RKO (cell line): Measurements from ENCODE around the gene BARX2.

Experiments
- DNase-seq: peaks from one replicate; pipeline ENCODE4 v3.0.0-alpha.2; 2016; ENCODE audit warnings: low spot score

The BARX2 gene

DNA sequence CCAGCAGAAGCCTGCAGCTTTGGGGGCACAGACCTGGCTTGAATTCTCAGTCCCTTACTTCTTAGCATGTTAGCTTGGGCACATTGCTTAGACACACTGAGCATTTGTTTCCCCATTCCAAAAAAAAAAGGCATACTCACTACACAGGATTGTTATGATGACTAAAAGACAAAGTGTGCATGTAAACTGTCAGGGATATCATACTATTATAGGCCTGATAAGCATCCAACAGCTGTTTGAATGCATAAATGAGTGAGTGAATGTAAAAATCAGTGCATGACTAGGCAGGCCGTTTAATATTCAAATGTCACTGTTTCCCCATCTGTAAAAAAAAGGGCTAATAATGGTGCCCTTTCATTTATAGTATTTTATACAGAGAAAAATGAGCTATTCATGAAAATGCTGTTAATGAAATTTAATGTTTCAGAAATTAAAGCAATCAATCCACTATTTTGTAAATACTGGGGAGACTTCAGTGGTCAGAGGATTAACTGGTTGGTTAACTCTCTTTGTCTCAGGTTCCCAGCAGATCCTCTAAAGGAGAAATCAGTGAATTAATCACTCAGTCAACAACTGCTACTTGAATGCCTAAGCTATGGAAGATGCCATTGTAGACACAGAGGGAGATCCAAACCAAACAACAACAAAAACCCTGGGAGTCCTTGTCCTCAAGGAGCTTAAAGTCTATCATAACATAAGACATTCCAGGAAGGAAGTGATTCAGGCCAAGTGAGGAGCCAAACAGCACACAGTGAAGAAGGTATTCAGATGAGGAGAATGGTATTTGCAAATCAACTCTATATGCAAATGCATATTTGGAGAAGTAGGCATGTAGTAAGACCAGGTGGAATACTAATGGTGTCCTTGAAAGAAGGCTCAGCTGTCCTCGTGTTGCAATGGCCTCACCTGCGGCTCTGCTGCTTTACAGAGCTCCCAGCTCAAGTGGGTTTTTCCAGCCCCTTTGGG, 26.8 kb downstream of the BARX2 start:
- DNase-seq: no peak

DNA sequence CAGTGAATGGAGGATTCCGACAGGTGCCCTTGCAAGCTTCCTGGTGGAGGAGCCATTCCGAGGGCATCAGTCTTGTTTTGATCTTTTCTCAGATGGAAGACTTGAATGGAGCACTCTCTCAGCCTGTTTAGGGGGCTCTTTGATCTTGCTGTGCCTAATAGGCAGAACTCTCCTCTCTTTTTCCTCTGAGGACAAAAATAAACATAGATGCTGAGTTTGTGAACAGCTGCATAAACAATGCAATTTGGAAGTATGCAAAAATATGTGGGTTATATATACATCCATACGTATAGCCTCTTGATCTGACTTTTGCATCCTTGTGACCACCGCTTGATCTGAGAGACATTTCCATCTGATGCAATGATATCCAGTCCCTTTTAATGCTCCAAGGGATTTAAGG, 29.1 kb downstream of the BARX2 start:
- DNase-seq: no peak

DNA sequence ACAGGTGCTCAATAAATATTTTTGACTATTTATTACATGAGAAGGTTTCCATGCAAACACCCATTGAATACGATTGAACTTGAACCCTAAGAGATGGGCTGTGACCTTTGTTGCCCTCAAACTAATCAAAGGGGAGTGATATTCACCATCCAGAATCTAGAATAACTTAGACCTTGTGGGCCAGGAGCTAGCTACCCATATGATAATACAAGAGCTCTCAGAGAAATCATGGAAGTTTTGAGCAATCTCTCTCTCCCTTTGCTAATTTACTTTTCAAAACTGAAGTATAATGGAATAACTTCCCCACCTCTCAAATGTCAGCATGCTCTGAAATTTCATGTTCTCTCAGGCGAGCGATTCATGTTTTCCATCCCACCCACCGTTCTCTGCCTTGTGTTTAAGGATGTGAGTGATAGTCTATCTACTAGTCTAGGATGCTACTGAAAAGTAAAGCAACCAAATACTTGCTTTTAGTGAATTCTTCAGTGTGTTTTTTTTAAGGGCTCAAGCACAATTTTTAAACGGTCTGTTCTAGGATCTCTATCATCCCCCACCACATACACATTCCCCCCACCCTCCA, 33.3 kb downstream of the BARX2 start:
- no peak for DNase-seq

DNA sequence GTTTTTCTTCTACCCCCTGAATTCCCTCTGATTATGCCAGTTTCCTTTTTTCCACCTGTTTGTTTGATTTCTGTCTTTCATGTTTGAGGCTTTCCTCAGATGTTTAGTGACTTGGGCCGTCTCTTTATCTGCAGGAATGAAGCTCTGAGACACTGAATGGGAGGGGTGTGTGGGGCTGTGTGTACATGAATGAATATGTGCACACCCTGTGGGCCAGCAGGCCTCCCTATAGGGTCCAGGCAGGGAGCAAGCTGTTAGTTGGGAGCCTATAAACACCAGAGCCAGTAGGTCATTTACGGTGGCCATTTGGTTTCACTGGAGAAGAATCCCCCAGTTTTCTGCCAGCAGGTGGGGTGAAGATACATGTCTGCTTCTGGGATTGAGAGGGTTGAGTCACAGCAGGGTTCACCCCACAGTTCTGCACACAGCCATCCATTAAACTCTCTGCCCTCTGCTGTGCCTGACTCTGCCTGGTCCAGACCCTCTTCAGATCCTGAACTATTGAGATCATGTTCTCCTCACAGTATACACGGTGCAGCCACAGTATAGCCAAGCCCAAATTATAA, 34.8 kb downstream of the BARX2 start:
- peak; percentile 29 for DNase-seq

DNA sequence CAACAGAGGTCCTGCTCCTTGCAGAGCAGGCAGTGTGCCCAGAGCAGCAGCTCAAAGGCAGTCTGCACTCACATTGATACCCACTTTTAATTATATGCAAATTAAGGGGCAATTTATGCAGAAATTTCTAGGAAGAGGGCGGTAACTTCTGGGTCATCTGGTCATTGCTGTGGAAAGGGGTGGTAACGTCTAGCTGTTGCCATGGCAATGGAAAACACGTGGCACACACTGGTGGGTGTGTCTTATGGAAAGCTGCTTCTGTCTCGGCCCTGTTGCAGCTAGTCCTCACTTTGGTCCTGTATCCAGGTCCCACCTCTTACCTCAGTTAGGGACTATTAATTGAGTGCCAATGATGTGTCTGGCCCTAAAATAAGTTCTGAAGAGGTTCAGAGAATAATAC, 36.8 kb downstream of the BARX2 start:
- DNase-seq: no peak

DNA sequence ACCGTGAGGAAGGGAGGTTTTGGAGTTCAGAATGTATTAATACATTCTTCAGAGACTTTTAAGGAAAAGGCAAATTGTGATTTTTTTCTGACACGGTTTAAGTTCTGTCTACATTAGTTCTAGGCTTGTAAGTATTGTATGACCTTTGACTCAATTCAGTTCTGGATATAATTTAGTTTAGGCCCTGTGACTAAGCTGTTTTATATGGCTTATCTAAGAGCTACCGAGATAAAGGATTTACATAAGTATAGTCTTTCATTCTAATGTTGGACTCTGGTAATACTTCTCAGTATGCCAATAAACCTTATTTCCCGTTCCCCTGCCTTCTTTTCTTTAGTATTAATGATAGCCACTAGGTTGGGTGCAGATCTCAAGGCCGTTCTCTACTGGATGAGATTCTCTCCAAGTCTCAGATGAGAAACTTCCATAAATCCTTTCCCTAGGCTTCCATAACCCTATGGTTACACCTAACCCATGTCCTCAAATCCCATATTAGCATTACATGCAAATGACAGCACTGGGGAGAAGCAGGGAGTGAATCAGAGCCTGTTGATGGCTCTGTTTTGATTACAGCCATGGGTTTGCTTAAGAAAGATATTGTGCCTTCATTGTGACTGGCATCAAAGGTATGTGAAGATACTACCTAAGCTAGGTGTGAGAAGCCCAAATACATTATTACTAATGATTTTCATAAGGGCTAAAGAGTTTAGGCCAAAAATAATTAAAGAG, 38.7 kb downstream of the BARX2 start:
- no peak for DNase-seq

DNA sequence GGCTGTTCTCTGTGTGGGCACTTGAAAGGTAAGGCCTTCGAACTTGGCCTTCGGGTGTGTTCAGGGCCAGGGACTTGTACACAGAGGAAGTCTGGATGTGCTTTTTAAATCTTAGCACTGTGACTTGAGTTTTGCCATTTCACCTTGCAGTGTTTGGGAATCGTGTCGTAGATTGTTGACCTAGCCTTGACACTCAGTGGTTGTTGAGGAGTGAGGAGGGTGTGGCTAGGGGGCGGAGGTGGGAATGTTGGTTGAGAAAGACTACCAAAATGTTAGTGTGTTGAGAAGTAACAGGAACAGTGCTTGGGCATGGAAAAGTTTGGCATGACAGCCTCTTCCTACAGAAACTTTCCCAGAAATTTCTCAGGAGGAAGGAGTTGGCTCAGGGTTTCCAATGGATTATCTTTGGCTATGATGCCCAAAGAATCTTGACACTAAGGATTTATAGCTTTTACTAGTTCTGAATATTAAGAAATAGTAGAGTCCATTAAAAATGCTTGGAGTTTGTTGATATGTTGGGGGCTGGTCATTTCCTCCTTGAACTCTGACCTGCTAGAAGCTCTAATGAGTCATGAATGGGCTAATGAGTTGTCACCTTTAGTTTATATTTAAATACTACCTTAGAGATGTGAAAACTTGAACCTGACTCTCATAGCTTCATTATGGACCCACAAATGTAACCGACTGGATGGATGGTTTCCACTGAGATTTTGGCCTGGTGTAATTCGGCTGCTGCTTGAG, 40.6 kb downstream of the BARX2 start:
- no peak for DNase-seq

DNA sequence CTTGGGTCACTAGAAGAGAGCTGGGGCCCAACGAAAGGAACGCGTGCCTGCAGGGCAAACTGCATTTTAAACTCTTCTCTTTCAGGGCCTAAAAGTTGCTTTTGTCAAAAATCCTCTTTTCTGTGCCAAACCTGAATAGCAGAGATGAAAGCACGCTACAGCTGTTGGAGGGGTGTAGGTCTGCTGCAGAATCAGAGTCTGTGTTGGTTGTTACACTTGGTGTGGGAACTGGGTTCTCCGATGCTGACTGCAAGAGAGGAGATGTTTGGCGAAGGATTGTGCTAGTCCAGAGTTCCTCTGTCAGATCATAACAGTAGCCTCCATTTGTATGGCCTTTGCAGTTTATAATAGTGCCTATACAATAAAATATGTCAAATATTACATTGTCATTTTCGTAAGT, 41.8 kb downstream of the BARX2 start:
- no peak for DNase-seq

DNA sequence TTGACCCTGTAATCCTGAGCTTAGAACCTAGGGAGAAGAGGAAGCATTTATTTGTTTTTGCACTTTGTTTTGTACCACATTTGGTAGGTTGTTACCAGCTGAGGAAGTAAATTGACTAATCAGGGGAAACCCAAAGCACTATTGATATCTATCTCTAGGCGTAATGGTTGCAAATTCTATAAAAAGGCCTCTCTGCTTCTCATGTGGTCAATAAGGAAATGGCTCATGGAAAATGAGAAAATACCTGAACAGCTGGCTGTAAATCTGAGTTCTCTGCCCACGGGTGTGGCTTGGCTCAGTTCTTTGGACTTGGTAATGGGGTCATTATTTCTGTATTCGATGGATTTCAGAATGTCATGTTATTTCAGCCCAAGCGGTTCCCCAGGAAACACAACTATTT, 42.4 kb downstream of the BARX2 start:
- no peak for DNase-seq

DNA sequence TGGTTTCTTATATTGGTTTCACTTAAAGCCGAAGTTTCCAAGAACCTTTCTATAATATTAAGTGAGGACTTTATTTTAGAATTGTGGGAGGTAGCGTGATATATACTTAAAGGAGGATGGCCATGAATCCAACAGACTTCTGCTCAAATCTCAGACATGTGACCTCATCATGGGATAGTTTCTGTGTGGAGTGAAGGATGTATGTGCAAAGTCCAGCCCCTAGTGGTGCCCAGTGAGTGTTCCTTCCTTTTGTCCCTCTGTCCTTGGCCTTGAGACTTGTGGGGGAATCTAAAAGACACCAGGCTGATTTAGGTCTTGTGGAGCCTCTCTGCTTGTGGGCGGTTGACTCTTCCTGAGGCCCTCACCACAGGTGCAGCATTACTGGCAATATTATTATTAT, 43.7 kb downstream of the BARX2 start:
- no peak for DNase-seq

DNA sequence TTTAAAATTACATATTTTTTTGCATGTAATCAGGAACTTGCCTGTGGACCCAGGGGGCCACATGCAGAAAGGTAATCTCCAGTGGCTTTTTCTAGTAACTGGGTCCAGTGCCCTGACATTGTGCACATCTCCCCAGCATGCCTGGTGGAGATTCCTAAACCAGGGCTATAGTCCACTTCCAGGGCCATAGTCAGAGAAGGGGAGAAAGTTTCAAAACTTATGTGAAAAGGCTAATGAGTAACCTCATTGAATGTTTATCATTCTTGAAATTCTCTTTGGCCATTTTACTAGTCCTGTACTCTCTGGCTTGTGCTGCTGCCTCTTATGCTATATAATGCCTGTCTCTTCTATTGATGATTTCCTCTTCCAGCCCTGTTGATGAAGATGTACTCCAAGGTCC, 47.8 kb downstream of the BARX2 start:
- no peak for DNase-seq

DNA sequence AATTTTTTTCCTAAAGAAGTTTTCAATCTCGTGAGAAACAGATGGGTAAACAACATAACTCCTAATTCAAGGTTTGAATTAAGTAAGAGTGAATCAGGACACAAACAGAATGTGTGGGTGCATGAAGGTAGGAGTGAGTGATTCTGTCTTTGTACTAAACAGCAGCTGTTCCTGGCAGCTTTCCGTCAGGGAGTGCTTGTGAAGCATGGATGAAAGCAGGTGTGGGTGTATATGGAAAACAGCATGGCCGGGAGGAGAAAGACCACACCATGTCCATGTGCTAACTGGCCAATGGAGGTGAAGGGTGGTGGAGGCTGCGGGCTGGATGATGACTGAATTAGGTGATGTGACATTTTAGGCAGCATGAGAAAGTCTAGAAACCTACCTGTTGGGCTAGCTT, 49.6 kb downstream of the BARX2 start:
- DNase-seq: no peak

DNA sequence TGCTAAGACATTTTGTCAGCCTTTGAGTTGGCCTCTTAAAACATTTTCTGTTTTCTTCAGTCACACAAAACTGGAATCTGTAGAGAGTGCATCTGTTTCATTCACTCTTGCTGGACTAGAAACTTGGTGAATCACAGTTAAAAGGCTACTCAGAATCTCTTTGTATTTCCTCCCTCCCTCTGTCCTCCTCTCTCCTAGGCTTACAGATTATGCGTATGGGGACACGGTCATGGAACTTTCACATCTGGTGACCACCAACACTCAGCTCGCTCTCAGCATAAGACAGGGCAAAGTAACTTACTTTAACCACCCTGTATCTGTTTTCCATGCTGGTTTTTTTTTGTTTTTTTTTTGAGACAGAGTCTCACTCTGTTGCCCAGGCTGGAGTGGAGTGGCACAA, 50.4 kb downstream of the BARX2 start:
- DNase-seq: no peak

DNA sequence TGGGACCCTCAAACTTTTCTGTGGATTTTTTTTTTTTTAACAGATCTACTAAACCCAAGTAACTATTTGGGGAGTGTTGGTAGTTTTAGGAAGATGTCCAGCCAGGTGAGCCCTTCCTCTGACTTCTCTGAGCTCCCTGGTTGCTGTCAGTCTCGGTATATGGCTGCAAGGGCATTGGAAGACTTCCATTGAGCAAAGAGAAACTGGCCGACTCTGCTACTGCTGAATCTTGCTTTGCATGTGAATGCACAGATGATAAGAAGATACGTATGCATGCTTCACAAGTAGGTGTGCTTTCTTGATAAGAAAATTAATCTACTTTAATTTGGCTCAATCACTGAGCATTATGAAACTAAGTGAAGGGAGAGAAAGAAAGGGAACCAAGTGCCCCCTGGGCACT, 51.1 kb downstream of the BARX2 start:
- DNase-seq: no peak

DNA sequence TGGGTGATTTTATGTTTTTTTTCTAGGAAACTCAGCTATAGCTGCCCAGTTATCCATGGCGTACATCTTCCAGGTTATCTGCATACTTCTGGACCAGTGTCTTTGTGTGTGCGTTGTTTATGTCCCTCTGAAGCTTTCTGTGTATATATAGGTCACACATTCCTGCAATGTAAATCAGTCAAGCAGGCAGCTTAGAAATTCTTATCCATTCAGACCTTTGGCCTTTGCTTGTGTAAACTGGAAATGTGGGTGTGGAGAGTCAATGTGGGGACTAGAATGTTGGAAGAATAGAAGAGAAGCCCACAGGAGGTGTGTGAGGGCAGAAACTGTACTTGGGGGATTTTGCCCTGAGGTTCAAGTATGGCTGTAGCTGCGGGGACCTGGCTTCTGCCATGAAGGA, 51.7 kb downstream of the BARX2 start:
- DNase-seq: no peak

DNA sequence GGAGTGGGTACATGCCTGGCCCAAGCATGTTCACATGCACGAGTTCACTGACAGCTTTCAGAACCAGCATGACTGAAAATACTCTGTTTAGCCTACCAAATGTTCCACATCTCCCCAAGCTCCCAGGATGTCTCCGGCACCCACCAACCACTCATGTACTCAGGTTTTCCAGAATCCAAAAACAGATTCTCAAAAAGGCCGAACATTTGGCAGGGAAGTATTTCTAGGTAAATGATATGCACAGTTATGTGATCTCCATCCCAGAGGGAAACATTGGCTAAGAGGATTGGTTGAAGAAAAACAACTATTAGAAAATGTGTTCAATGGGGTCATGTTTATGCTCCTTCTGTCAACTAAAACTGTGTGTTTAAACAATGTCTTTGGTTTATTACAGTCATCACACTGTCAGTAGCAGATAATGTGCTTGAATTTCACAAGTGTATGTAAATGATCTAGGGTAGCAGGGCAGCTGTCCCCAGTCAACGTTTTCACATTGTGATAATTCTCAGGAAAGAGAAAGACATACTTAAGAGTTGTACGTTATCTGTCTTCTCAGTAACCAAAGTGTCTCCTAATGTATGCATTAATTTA, 52.3 kb downstream of the BARX2 start:
- no peak for DNase-seq

DNA sequence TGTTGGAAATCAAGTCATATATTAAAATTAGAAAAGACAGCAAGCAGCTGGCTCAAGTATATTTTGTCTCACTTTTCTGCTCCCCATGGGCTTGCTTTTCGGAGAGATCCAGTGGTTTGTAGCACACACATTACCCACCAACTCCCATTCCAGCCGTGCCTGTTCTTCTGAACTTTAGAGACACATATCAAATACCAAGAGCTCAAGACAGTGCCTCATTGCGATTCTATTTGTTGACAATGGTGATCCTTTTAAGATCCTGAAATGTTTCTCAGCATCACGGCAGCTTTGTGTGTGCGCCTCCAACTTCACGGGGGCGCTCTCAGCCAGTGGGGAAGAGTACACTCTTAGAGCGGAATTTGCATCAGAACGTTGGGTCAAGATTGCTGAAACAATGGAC, 52.9 kb downstream of the BARX2 start:
- no peak for DNase-seq

DNA sequence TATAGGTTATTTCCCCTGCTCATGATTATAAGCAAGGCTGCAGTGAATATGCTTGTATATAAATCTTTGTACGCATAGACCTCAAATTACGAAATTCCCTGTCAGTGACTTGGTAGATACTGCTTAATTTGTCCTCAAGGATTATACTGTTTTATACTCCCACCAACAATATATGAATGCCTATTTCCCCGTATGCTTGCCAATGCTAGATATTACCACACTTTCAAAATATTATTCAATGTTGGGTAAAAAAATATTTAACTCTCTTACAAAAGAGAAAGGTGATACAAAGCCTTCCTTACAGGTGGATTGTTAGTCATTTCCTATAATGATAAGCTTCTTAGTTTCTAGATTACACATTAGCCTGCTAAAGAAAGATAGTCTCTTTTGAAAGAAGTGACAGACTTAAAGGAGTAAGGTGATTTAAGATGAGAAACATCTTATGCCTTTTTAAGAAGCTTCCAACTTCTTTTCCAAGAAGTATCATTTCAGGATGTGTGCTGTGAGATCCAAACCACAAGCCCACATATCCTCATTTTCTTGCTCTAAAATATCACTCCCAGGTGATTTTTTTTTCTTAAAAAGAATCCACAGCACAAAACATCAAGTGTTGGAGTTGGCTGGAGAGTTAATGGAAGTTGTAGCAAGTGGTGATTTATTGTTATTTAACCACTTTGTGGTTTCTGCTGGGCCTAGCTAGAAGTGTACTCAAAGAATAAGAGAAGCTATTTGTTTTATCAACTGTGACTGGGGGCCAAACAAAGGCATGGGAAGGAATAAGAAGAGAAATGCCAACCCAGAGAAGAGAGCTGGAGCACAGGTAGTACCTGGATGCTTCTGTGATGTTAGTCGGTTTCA, 59.2 kb downstream of the BARX2 start:
- DNase-seq: no peak

DNA sequence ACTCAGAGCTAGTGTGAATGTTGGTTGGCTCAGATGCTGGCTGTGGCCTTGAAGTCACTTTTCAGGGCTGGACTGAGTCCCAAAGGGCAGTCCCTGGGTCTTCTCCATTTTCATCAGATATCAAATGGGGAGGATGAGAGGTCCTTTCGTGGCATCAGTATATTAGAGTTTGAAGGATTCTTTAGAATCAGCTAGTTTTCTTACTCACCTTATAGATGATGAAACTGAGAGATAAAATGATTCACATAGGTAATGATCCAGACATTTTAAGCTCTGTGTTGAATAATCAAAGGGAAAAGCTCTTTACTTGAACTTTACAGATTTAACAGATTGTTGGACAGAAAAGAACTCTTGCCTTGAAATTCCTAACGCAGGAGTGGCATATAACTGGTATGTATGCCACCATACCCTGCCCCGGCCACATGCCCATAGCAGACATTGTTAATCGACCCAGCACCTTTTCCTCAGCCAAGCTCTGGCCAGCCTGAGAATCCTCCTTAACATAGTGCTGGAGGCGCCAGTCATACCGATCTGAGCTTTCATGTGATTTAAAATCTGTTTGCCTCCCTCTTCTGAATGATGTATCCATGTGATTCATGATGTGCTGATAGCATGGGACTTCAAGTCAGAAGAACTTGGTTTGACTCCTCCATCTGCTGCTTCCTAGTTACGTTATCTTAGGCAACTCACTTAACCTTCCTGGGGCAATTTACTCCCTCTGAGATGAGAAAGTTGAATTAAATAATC, 60.0 kb downstream of the BARX2 start:
- no peak for DNase-seq

DNA sequence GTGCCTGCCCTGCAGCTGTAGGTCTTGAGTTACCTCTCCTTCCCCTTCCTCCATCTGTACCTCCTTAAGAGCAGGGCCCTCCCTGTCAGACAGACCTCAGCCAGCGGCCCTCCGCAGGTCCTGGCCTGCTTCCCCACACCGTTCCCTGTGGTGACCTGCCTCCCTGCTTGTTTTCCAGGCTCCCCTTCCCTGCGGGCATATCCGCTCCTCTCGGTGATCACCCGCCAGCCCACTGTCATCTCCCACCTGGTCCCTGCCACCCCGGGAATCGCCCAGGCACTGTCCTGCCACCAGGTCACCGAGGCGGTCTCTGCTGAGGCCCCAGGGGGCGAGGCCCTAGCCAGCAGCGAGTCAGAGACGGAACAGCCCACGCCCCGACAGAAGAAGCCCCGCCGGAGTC, 60.9 kb downstream of the BARX2 start:
- DNase-seq: no peak
